ENCODE results near the gene EIF3I.

GRCh38 chr1:32257227-32257508, 35.0 kb downstream of the EIF3I start:
- TF ChIP-seq CTCF (IDR thresholded peaks at IDR 0.05): no peak
- no peak for TF ChIP-seq POLR2A (IDR thresholded peaks at IDR 0.05)
